MM.1S (cell line): ENCODE data around the gene BRD8.

Source experiments
- DNase-seq: peaks from one replicate; pipeline ENCODE4 v3.0.0-alpha.2; 2015
- H2AFZ ChIP-seq: fragments of 300-600 bp; sonication (generic); 2 replicates; pipeline ENCODE4 v1.6.0; 2016; ENCODE audit warnings: antibody characterized with exemption, low read length
- H3F3A ChIP-seq: fragments of 300-600 bp; sonication (generic); 2 replicates; pipeline ENCODE4 v1.6.1; 2016; ENCODE audit warnings: mild to moderate bottlenecking, antibody characterized with exemption, low read length, moderate library complexity, mixed read lengths; ENCODE audit not compliant: insufficient read depth
- H3K27ac ChIP-seq: fragments of 300-600 bp; sonication (generic); 2 replicates; pipeline ENCODE4 v1.5.1; 2016; ENCODE audit warnings: mild to moderate bottlenecking, low read length
- H3K27me3 ChIP-seq: fragments of 300-600 bp; sonication (generic); replicated peaks from 2 replicates; pipeline ENCODE4 v1.6.0; 2016; ENCODE audit warnings: low read length; ENCODE audit not compliant: insufficient read depth
- H3K36me3 ChIP-seq: fragments of 300-600 bp; sonication (generic); replicated peaks from 2 replicates; pipeline ENCODE4 v1.6.1; 2016; ENCODE audit warnings: mild to moderate bottlenecking, low read length, mixed read lengths; ENCODE audit not compliant: insufficient read depth
- H3K4me1 ChIP-seq: fragments of 300-600 bp; sonication (generic); 2 replicates; pipeline ENCODE4 v1.6.1; 2016; ENCODE audit warnings: low read length, mixed read lengths
- H3K4me2 ChIP-seq: fragments of 300-600 bp; sonication (generic); 2 replicates; pipeline ENCODE4 v1.6.0; 2016; ENCODE audit warnings: low read depth, low read length
- H3K4me3 ChIP-seq: fragments of 300-600 bp; sonication (generic); 2 replicates; pipeline ENCODE4 v1.5.1; 2016; ENCODE audit warnings: low read length, mixed read lengths
- H3K79me2 ChIP-seq: fragments of 300-600 bp; sonication (generic); 2 replicates; pipeline ENCODE4 v1.6.1; 2016; ENCODE audit warnings: mixed run types, low read length, mixed read lengths
- H3K9ac ChIP-seq: fragments of 300-600 bp; sonication (generic); 2 replicates; pipeline ENCODE4 v1.6.1; 2016; ENCODE audit warnings: low read length, mixed read lengths
- H3K9me2 ChIP-seq: fragments of 300-600 bp; sonication (generic); replicated peaks from 2 replicates; pipeline ENCODE4 v1.6.1; 2016; ENCODE audit warnings: mild to moderate bottlenecking, low read length, mixed read lengths; ENCODE audit not compliant: insufficient read depth
- H3K9me3 ChIP-seq: fragments of 300-600 bp; sonication (generic); replicated peaks from 2 replicates; pipeline ENCODE4 v1.6.1; 2016; ENCODE audit warnings: mild to moderate bottlenecking, low read length, mixed read lengths; ENCODE audit not compliant: insufficient read depth
- H4K20me1 ChIP-seq: fragments of 300-600 bp; sonication (generic); 2 replicates; pipeline ENCODE4 v1.6.1; 2016; ENCODE audit warnings: mild to moderate bottlenecking, low read length, moderate library complexity, mixed read lengths; ENCODE audit not compliant: insufficient read depth
- EZH2 ChIP-seq: fragments of 300-600 bp; sonication (generic); optimal IDR thresholded peaks from 2 replicates; pipeline ENCODE3; 2017; ENCODE audit warnings: low read depth, mild to moderate bottlenecking, antibody characterized with exemption, low read length, mixed read lengths
- EZH2phosphoT487 ChIP-seq: fragments of 300-600 bp; sonication (generic); IDR thresholded peaks from 2 replicates; pipeline ENCODE4 v1.6.1; 2018; ENCODE audit warnings: antibody characterized with exemption, low read length
- TF ChIP-seq, protein P1 (sequence below): fragments of 300-600 bp; sonication (generic); IDR thresholded peaks from 2 replicates; pipeline ENCODE4 v1.5.1; 2016; ENCODE audit warnings: antibody characterized with exemption, low read length, mixed read lengths

The BRD8 gene

DNA sequence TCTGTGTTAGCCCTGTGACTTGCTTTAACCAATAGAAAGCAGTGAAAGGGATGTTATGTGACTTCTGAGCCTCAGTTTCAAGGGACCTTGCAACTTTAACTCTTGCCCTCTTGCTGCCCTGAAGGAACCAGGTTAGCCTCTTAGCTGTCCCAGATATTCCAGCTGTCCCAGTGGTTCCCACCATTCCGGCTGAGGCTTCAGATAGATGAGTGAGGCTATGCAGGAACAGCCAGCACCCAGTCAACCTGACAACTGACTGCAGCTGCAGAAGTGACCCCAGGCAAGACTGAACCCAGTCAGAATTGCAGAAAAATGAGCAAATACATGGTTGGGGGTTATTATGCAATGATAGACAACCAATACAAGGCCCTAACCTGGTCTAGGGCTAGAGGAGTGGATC lies 45.1 kb upstream of the BRD8 start:
- H3K9ac ChIP-seq, result no peak overlapping the region

GRCh38 chr5:138216799-138217198 lies 38.4 kb upstream of the BRD8 start:
- Histone ChIP-seq H3K9me2 (no peaks in the 10 kb centered on the region), H3K4me3 (no peak overlapping the region), H3K4me2 (no peak overlapping the region), H3K9me3 (no peaks in the 10 kb centered on the region), H3K36me3 (no peaks in the 10 kb centered on the region), H3F3A (no peaks in the 10 kb centered on the region), H3K27me3 (no peaks in the 10 kb centered on the region), H3K4me1 (peaks cover 2% of the 10 kb centered on the region; the same call in 1 of the 2 replicates), H4K20me1 (no peaks in the 10 kb centered on the region), H3K27ac (no peak overlapping the region), H3K79me2 (peaks cover 13% of the 10 kb centered on the region), H3K9ac (no peak overlapping the region), H2AFZ (no peak overlapping the region)
- DNase-seq, result no peak
- no peak for TF ChIP-seq EZH2
- no peak for TF ChIP-seq EZH2phosphoT487
- TF ChIP-seq, protein P1, sequence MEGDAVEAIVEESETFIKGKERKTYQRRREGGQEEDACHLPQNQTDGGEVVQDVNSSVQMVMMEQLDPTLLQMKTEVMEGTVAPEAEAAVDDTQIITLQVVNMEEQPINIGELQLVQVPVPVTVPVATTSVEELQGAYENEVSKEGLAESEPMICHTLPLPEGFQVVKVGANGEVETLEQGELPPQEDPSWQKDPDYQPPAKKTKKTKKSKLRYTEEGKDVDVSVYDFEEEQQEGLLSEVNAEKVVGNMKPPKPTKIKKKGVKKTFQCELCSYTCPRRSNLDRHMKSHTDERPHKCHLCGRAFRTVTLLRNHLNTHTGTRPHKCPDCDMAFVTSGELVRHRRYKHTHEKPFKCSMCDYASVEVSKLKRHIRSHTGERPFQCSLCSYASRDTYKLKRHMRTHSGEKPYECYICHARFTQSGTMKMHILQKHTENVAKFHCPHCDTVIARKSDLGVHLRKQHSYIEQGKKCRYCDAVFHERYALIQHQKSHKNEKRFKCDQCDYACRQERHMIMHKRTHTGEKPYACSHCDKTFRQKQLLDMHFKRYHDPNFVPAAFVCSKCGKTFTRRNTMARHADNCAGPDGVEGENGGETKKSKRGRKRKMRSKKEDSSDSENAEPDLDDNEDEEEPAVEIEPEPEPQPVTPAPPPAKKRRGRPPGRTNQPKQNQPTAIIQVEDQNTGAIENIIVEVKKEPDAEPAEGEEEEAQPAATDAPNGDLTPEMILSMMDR, result no peak

More for the DNA sequence above, 45.1 kb upstream of the BRD8 start:
- Histone ChIP-seq H4K20me1 (no peaks in the 10 kb centered on the region), H3K36me3 (no peaks in the 10 kb centered on the region), H3K79me2 (no peaks in the 10 kb centered on the region), H3K27ac (no peak overlapping the region), H3K9me2 (no peaks in the 10 kb centered on the region), H2AFZ (no peak overlapping the region), H3K4me3 (no peak overlapping the region), H3F3A (no peaks in the 10 kb centered on the region), H3K27me3 (no peaks in the 10 kb centered on the region), H3K9me3 (no peaks in the 10 kb centered on the region), H3K4me2 (no peak overlapping the region), H3K4me1 (no peaks in the 10 kb centered on the region)
- DNase-seq, result no peak
- TF ChIP-seq, protein P1, result no peak
- TF ChIP-seq EZH2, result no peak
- TF ChIP-seq EZH2phosphoT487, result no peak

GRCh38 chr5:138213161-138214029 lies 35.0 kb upstream of the BRD8 start, which contains the start of gene CDC23:
CDC23 (minus strand) TSS chr5:138213323; CDS start chr5:138213312, 11 bp downstream.
- no peaks in the 10 kb centered on the region for H3K9me3 ChIP-seq
- H3K9ac ChIP-seq, result peak within 1 kb of the TSS; percentile 85
- H3K79me2 ChIP-seq, result peaks cover 45% of the 10 kb centered on the region
- no peaks in the 10 kb centered on the region for H3K27me3 ChIP-seq
- peak within 1 kb of the TSS; percentile 92 for H3K4me3 ChIP-seq
- DNase-seq, result peak; percentile 98
- peaks cover 4% of the 10 kb centered on the region; the same call in 1 of the 2 replicates for H3K4me1 ChIP-seq
- H4K20me1 ChIP-seq, result no peaks in the 10 kb centered on the region
- H3K9me2 ChIP-seq, result no peaks in the 10 kb centered on the region
- peak within 1 kb of the TSS; percentile 40; the same call in 1 of the 2 replicates for H3K27ac ChIP-seq
- H3K36me3 ChIP-seq, result 0 out of 2 replicates have a peak, but pooled peaks cover 3% of the 10 kb centered on the region
- TF ChIP-seq EZH2phosphoT487 (no peak), EZH2 (no peak)
- TF ChIP-seq, protein P1, result no peak
- H2AFZ ChIP-seq, result peak within 1 kb of the TSS; percentile 94
- H3K4me2 ChIP-seq, result peak within 1 kb of the TSS; percentile 93
- no peaks in the 10 kb centered on the region for H3F3A ChIP-seq
